GM12878 (cell line): ENCODE results near the gene BCL10. TPM values are rescaled to one million over a fixed set of nuclear protein-coding genes. Genes with fewer than 3 reads are reported as not detected.

Experiments
- ATAC-seq: fragments of 200-7000 bp; cut with Tn5 transposase; 3 replicates; pipeline ENCODE4 v1.9.1; 2020; ENCODE audit warnings: mild to moderate bottlenecking, moderate library complexity
- BruUV-seq: library from RNA; stranded (reverse); fragments of 400-500 nt; replicated peaks from 2 replicates; lab custom pipeline; 2021; lab: Mats Ljungman, UMichigan
- CTCF ChIA-PET: fragments of 300-600 bp; sonication (Branson Sonifier 250); formaldehyde crosslinking; extraction: SDS; loops from one replicate; lab custom pipeline; 2021; ENCODE audit warnings: inconsistent platforms; lab: Yijun Ruan, JAX
- POLR2A ChIA-PET: fragments of 350-600 bp; formaldehyde crosslinking; extraction: SDS; loops from one replicate; lab custom pipeline; 2021; ENCODE audit warnings: inconsistent platforms; lab: Charles Lee
- RAD21 ChIA-PET: fragments of 300-600 bp; sonication (Branson Sonifier 250); formaldehyde crosslinking; loops from one replicate; lab custom pipeline; 2023; ENCODE audit warnings: antibody characterized with exemption; ENCODE audit not compliant: unreplicated experiment; lab: Charles Lee
- SMC1A ChIA-PET: fragments of 300-600 bp; sonication (Branson Sonifier 250); formaldehyde crosslinking; loops from one replicate; lab custom pipeline; 2023; ENCODE audit not compliant: unreplicated experiment, uncharacterized antibody; lab: Charles Lee
- DNase-seq: peaks from one replicate; pipeline ENCODE4 v3.0.0-alpha.2; 2011; ENCODE audit warnings: low read depth, low spot score
- FAIRE-seq: peaks from 3 replicates; lab custom pipeline; 2011; peaks lifted over from hg19 to GRCh38; lab: Jason Lieb, UNC
- H2AFZ ChIP-seq: 2 replicates; pipeline ENCODE4 v1.6.0; 2011; ENCODE audit warnings: low read depth, low read length, control low read depth; ENCODE audit not compliant: control insufficient read depth
- H3K27ac ChIP-seq: 2 replicates; pipeline ENCODE4 v1.5.1; 2011; ENCODE audit warnings: control low read depth; ENCODE audit not compliant: control insufficient read depth, insufficient read depth
- H3K27me3 ChIP-seq, 2 experiments: replicated peaks in 1 of 2; 2 replicates each; pipeline versions ENCODE4 v1.6.0 to v1.6.1; 2011; ENCODE audit warnings: low read length in 1 of 2; ENCODE audit not compliant: control insufficient read depth in 2 of 2, insufficient read depth in 2 of 2
- H3K36me3 ChIP-seq, 2 experiments: 2 replicates each; pipeline ENCODE4 v1.5.1; 2011; ENCODE audit warnings: low read length in 1 of 2; ENCODE audit not compliant: control insufficient read depth in 2 of 2, insufficient read depth in 2 of 2
- H3K4me1 ChIP-seq: 2 replicates; pipeline ENCODE4 v1.6.1; 2011; ENCODE audit warnings: mild to moderate bottlenecking, low read length, moderate library complexity, mixed read lengths; ENCODE audit not compliant: control insufficient read depth, insufficient read depth
- H3K4me2 ChIP-seq: 2 replicates; pipeline ENCODE4 v1.6.0; 2011; ENCODE audit warnings: control low read depth; ENCODE audit not compliant: control insufficient read depth, insufficient read depth
- H3K4me3 ChIP-seq: fragments of 200-600 bp; sonication (generic); 2 replicates; pipeline ENCODE4 v1.5.1; 2016
- H3K79me2 ChIP-seq: 2 replicates; pipeline ENCODE4 v1.6.0; 2011; ENCODE audit warnings: low read length; ENCODE audit not compliant: control insufficient read depth, insufficient read depth
- H3K9ac ChIP-seq: 2 replicates; pipeline ENCODE4 v1.8.0; 2011; ENCODE audit warnings: low read length, control low read depth, mixed read lengths; ENCODE audit not compliant: control insufficient read depth, insufficient read depth
- H3K9me3 ChIP-seq: replicated peaks from 3 replicates; pipeline ENCODE4 v1.5.1; 2011; ENCODE audit warnings: mild to moderate bottlenecking, low read length; ENCODE audit not compliant: control insufficient read depth, insufficient read depth
- H4K20me1 ChIP-seq: 2 replicates; pipeline ENCODE4 v1.6.0; 2011; ENCODE audit not compliant: control insufficient read depth, insufficient read depth
- BCL11A ChIP-seq: IDR thresholded peaks from 2 replicates; pipeline ENCODE4 v1.6.1; 2011; ENCODE audit warnings: low read depth, low read length
- BMI1 ChIP-seq: fragments of 450-650 bp; IDR thresholded peaks from 2 replicates; pipeline ENCODE4 v1.6.1; 2016; ENCODE audit warnings: mild to moderate bottlenecking, moderate library complexity, borderline replicate concordance
- BRCA1 ChIP-seq: IDR thresholded peaks from 2 replicates; pipeline ENCODE4 v1.6.1; 2011; ENCODE audit warnings: low read depth, low read length, improper control_type of control experiment
- CBX3 ChIP-seq: fragments of 200-600 bp; sonication (generic); IDR thresholded peaks from 2 replicates; pipeline ENCODE4 v1.6.1; 2016; ENCODE audit warnings: low read depth, borderline replicate concordance
- IRF4 ChIP-seq: IDR thresholded peaks from 2 replicates; pipeline ENCODE4 v1.6.1; 2011; ENCODE audit warnings: low read depth, low read length
- NFIC ChIP-seq: IDR thresholded peaks from 2 replicates; pipeline ENCODE4 v1.6.1; 2012; ENCODE audit warnings: low read depth, mild to moderate bottlenecking, inconsistent platforms, low read length, moderate library complexity
- POLR2A ChIP-seq: IDR thresholded peaks from 2 replicates; pipeline ENCODE4 v1.6.1; 2011; ENCODE audit warnings: low read depth, mild to moderate bottlenecking, low read length
- RCOR1 ChIP-seq: conservative IDR thresholded peaks from 2 replicates; pipeline ENCODE4 v1.6.1; 2012; ENCODE audit warnings: low read depth, low read length, improper control_type of control experiment
- SIN3A ChIP-seq: IDR thresholded peaks from 2 replicates; pipeline ENCODE4 v1.6.1; 2012; ENCODE audit warnings: low read depth, low read length, improper control_type of control experiment
- SMARCA5 ChIP-seq: fragments of 450-650 bp; IDR thresholded peaks from 2 replicates; pipeline ENCODE4 v1.6.1; 2017; ENCODE audit warnings: mild to moderate bottlenecking
- TBL1XR1 ChIP-seq: IDR thresholded peaks from 2 replicates; pipeline ENCODE4 v1.6.1; 2012; ENCODE audit warnings: low read depth, low read length, improper control_type of control experiment
- TCF3 ChIP-seq: IDR thresholded peaks from 2 replicates; pipeline ENCODE4 v1.6.1; 2012; ENCODE audit warnings: low read depth, mild to moderate bottlenecking, low read length, borderline replicate concordance; ENCODE audit not compliant: insufficient read depth
- WRNIP1 ChIP-seq: IDR thresholded peaks from 2 replicates; pipeline ENCODE4 v1.6.1; 2011; ENCODE audit warnings: low read depth, low read length, improper control_type of control experiment, borderline replicate concordance
- ZNF274 ChIP-seq: IDR thresholded peaks from one replicate; pipeline ENCODE4 v1.8.0; 2011; ENCODE audit not compliant: insufficient read length, insufficient read depth
- ZSCAN29 ChIP-seq: fragments of 450-650 bp; IDR thresholded peaks from 2 replicates; pipeline ENCODE4 v1.6.1; 2017; ENCODE audit warnings: mild to moderate bottlenecking, moderate library complexity
- WGBS: methylation state at CpG from one replicate; pipeline ENCODE4 v1.1.6; 2016; ENCODE audit warnings: low lambda C conversion rate; ENCODE audit not compliant: insufficient replicate concordance, insufficient coverage; ENCODE audit errors: missing lambda C conversion rate; 5-methylcytosine and 5-hydroxymethylcytosine counted together
- in situ Hi-C: fragments of 300-500 bp; cut with MboI; formaldehyde crosslinking; loops from 9 replicates; pipeline ENCODE4 v1.14.3; 2018; ENCODE audit warnings: mixed read lengths
- intact Hi-C: fragments of 100-400 bp; cut with micrococcal nuclease; formaldehyde crosslinking; loops from one replicate; pipeline ENCODE4 v1.14.2; 2022; ENCODE audit not compliant: unreplicated experiment
- polyA plus RNA-seq, 11 experiments: library from polyadenylated mRNA; depleted of rRNA in 4 of 11; unstranded in 6 of 11; stranded (reverse) in 5 of 11; fragments of >200 nt; fragmentation: Nextera tagmentation in 4 of 11; fragmentation: Illumina TruSeq in 1 of 11; extraction: Ambion mirVana in 4 of 11; extraction: Trizol in 1 of 11; gene quantifications; 1 replicate in 1 of 11; 2 replicates in 10 of 11; pipeline versions ENCODE4 v1.2.1 to v1.2.3, GENCODE V29; 2011 to 2016; ENCODE audit warnings: inconsistent platforms in 2 of 11, missing spikeins in 2 of 11, low read depth in 1 of 11
- total RNA-seq, 4 experiments: library from RNA; depleted of rRNA in 3 of 4; stranded (reverse); fragments of >200 nt in 3 of 4; fragmentation: Illumina TruSeq in 1 of 4; extraction: Trizol in 1 of 4; gene quantifications; 2 replicates each; pipeline versions ENCODE4 v1.2.1 to v1.2.3, GENCODE V29; 2013 to 2021
- TF ChIP-seq, protein P1 (sequence below): fragments of 450-650 bp; IDR thresholded peaks from 2 replicates; pipeline ENCODE4 v1.6.1; 2016; ENCODE audit warnings: mild to moderate bottlenecking, moderate library complexity, borderline replicate concordance
- TF ChIP-seq, protein P2 (sequence below): fragments of 450-650 bp; IDR thresholded peaks from 2 replicates; pipeline ENCODE4 v1.6.1; 2017; ENCODE audit warnings: borderline replicate concordance
- TF ChIP-seq, protein P3 (sequence below): IDR thresholded peaks from 2 replicates; pipeline ENCODE4 v1.6.1; 2012; ENCODE audit warnings: low read depth, low read length, improper control_type of control experiment

BCL10 gene
- total and polyA plus RNA-seq, 10 of the 15 experiments (the other 5 are each of a cell fraction or from before 2014, with no cell fraction given) = 10.6 to 35.2 (median 19.5) TPM

GRCh38 chr1:85307987-85308832, 31.8 kb upstream of the BCL10 start (continued):
- TF ChIP-seq TBL1XR1 = no peak
- no peak for TF ChIP-seq ZSCAN29
- 0 out of 2 replicates have a peak, but pooled peaks have one; percentile 38 for TF ChIP-seq RCOR1
- TF ChIP-seq NFIC = no peak
- 0 out of 2 replicates have a peak, but pooled peaks have one; percentile 27 for TF ChIP-seq SMARCA5
- TF ChIP-seq, protein P1, sequence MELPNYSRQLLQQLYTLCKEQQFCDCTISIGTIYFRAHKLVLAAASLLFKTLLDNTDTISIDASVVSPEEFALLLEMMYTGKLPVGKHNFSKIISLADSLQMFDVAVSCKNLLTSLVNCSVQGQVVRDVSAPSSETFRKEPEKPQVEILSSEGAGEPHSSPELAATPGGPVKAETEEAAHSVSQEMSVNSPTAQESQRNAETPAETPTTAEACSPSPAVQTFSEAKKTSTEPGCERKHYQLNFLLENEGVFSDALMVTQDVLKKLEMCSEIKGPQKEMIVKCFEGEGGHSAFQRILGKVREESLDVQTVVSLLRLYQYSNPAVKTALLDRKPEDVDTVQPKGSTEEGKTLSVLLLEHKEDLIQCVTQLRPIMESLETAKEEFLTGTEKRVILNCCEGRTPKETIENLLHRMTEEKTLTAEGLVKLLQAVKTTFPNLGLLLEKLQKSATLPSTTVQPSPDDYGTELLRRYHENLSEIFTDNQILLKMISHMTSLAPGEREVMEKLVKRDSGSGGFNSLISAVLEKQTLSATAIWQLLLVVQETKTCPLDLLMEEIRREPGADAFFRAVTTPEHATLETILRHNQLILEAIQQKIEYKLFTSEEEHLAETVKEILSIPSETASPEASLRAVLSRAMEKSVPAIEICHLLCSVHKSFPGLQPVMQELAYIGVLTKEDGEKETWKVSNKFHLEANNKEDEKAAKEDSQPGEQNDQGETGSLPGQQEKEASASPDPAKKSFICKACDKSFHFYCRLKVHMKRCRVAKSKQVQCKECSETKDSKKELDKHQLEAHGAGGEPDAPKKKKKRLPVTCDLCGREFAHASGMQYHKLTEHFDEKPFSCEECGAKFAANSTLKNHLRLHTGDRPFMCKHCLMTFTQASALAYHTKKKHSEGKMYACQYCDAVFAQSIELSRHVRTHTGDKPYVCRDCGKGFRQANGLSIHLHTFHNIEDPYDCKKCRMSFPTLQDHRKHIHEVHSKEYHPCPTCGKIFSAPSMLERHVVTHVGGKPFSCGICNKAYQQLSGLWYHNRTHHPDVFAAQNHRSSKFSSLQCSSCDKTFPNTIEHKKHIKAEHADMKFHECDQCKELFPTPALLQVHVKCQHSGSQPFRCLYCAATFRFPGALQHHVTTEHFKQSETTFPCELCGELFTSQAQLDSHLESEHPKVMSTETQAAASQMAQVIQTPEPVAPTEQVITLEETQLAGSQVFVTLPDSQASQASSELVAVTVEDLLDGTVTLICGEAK = no peak
- TF ChIP-seq BMI1 = no peak

DNA sequence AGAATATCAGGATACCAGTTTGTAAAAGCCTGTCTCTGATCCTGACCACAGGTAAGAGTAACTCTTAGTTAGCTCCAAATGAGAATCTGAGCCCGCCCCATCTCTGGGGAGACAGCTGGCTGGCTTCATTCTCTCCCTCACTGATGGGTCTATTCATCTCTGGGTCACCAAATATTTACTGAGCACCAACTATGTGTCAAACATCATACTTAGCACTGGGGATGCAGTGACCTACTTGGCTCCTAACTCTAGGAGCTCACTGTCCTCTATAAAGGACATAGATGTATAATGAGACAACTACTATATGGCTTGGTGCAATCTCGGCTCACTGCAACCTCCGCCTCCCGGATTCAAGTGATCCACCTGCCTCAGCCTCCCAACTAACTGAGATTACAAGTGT, 29.8 kb upstream of the BCL10 start:
- BruUV-seq = no TSS peak
- peaks cover 0 to 4% of the 10 kb centered on the region in 2 experiments; a peak in 3 of 4 replicates for H3K27me3 ChIP-seq
- H3K79me2 ChIP-seq = no peaks in the 10 kb centered on the region
- FAIRE-seq = no peak
- in situ Hi-C loops (loop anchor here (10.0 to 25.0 kb wide), 2 partner anchors 389 to 706 kb away; no protein-coding TSS in a partner anchor), intact Hi-C loops (loop anchor here (5.0 to 10.0 kb wide), 2 partner anchors 271 to 389 kb away; no protein-coding TSS in a partner anchor)
- CTCF ChIA-PET = no interaction called here
- H3K4me1 ChIP-seq = peaks cover 5% of the 10 kb centered on the region
- POLR2A ChIA-PET = no interaction called here
- no peak overlapping the region for H3K4me3 ChIP-seq
- no peak overlapping the region for H2AFZ ChIP-seq
- WGBS = 82% methylated on average over 4 of the region's 4 CpGs
- SMC1A ChIA-PET = no interaction called here
- no peak for ATAC-seq
- no peaks in the 10 kb centered on the region for H3K36me3 ChIP-seq
- no peaks in the 10 kb centered on the region for H4K20me1 ChIP-seq
- no peak overlapping the region for H3K4me2 ChIP-seq
- H3K9me3 ChIP-seq = no peaks in the 10 kb centered on the region
- RAD21 ChIA-PET = no interaction called here
- no peak for DNase-seq
- H3K27ac ChIP-seq = no peak overlapping the region
- H3K9ac ChIP-seq = no peak overlapping the region
- TF ChIP-seq, protein P2, sequence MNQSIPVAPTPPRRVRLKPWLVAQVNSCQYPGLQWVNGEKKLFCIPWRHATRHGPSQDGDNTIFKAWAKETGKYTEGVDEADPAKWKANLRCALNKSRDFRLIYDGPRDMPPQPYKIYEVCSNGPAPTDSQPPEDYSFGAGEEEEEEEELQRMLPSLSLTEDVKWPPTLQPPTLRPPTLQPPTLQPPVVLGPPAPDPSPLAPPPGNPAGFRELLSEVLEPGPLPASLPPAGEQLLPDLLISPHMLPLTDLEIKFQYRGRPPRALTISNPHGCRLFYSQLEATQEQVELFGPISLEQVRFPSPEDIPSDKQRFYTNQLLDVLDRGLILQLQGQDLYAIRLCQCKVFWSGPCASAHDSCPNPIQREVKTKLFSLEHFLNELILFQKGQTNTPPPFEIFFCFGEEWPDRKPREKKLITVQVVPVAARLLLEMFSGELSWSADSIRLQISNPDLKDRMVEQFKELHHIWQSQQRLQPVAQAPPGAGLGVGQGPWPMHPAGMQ = no peak
- TF ChIP-seq IRF4 (no peak), BCL11A (no peak), WRNIP1 (no peak), SMARCA5 (no peak), BRCA1 (no peak), ZNF274 (no peak), CBX3 (no peak), SIN3A (no peak), POLR2A (no peak), TCF3 (no peak)
- TF ChIP-seq, protein P3, sequence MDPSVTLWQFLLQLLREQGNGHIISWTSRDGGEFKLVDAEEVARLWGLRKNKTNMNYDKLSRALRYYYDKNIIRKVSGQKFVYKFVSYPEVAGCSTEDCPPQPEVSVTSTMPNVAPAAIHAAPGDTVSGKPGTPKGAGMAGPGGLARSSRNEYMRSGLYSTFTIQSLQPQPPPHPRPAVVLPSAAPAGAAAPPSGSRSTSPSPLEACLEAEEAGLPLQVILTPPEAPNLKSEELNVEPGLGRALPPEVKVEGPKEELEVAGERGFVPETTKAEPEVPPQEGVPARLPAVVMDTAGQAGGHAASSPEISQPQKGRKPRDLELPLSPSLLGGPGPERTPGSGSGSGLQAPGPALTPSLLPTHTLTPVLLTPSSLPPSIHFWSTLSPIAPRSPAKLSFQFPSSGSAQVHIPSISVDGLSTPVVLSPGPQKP = no peak
